Erythroblast (primary cell): ENCODE data around the gene ARHGAP26.

ENCODE experiments used
- GATA1 ChIP-seq: IDR thresholded peaks from 2 replicates; pipeline ENCODE4 v1.6.1; 2011; ENCODE audit warnings: low read depth, mild to moderate bottlenecking, control low read depth, low read length, moderate library complexity
- POLR2A ChIP-seq: IDR thresholded peaks from 2 replicates; pipeline ENCODE4 v1.6.1; 2011; ENCODE audit warnings: mild to moderate bottlenecking, low read length

DNA sequence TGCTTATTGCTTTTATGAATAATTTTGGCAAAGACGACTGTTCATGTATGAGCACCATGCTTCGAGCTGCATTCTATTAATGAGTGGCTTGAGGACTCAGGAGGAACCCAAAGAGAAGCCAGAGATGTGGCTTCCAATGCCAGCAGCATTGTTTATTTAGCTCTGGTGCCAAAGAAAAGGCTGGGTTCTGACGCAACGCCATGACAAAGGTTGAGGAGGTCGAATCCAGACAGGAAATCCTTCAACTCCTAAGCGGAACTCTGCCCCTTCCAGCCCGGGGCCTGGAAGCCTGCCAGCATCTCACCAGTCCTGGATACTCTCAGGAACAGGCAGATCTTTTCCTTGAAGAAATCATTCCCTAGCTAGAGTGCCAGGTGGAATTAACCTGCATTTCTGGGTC lies 104.4 kb downstream of the ARHGAP26 start:
- TF ChIP-seq POLR2A (no peak), GATA1 (no peak)
